Measurements from ENCODE around the gene SYP. TPM values are rescaled to one million over a fixed set of nuclear protein-coding genes. Genes with fewer than 3 reads are reported as not detected.

SYP gene
- total RNA-seq, 1 donor from 2014 or later: 3.5 TPM

DNA sequence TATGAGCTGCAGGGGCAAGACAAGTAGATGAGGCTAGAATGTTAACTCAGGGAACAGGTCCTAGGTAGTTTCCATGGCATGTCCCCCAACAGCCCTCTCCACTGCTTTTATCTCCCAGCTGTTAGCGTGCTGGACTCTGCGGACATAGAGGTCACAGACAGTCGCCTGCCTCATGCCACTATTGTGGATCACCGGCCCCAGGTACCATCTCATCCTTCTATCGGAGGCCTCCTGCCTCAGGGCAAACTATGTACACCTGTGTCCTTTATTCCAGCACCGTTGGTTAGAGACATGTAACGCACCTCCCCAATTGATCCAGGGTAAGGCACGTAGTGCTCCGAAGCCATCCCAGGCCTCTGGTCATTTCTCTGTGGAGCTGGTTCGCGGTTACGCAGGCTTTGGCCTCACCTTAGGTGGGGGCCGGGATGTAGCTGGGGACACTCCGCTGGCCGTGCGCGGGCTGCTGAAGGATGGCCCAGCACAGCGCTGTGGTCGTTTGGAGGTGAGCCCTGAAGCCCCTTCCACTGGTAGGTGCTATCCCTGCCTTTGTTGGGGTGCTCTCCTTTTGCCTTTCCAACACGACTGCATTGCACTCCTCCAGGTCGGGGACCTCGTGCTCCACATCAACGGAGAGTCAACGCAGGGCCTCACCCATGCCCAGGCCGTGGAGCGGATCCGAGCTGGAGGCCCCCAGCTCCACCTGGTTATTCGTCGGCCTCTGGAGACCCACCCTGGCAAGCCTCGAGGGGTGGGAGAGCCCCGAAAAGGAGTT is 35.2 kb downstream of the SYP start:
- Histone ChIP-seq H3K27me3 (no peaks in the 10 kb centered on the region), H3K36me3 (no peaks in the 10 kb centered on the region), H3K27ac (no peak overlapping the region), H3K4me1 (peaks cover 5% of the 10 kb centered on the region), H3K4me3 (no peak overlapping the region), H3K9me3 (no peaks in the 10 kb centered on the region)
- intact Hi-C loops (cut with DNase I): no loop called here
- TF ChIP-seq, protein P1, sequence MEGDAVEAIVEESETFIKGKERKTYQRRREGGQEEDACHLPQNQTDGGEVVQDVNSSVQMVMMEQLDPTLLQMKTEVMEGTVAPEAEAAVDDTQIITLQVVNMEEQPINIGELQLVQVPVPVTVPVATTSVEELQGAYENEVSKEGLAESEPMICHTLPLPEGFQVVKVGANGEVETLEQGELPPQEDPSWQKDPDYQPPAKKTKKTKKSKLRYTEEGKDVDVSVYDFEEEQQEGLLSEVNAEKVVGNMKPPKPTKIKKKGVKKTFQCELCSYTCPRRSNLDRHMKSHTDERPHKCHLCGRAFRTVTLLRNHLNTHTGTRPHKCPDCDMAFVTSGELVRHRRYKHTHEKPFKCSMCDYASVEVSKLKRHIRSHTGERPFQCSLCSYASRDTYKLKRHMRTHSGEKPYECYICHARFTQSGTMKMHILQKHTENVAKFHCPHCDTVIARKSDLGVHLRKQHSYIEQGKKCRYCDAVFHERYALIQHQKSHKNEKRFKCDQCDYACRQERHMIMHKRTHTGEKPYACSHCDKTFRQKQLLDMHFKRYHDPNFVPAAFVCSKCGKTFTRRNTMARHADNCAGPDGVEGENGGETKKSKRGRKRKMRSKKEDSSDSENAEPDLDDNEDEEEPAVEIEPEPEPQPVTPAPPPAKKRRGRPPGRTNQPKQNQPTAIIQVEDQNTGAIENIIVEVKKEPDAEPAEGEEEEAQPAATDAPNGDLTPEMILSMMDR (IDR thresholded peaks at IDR 0.05): no peak
- DNase-seq (no peak), ATAC-seq (no peak)

DNA sequence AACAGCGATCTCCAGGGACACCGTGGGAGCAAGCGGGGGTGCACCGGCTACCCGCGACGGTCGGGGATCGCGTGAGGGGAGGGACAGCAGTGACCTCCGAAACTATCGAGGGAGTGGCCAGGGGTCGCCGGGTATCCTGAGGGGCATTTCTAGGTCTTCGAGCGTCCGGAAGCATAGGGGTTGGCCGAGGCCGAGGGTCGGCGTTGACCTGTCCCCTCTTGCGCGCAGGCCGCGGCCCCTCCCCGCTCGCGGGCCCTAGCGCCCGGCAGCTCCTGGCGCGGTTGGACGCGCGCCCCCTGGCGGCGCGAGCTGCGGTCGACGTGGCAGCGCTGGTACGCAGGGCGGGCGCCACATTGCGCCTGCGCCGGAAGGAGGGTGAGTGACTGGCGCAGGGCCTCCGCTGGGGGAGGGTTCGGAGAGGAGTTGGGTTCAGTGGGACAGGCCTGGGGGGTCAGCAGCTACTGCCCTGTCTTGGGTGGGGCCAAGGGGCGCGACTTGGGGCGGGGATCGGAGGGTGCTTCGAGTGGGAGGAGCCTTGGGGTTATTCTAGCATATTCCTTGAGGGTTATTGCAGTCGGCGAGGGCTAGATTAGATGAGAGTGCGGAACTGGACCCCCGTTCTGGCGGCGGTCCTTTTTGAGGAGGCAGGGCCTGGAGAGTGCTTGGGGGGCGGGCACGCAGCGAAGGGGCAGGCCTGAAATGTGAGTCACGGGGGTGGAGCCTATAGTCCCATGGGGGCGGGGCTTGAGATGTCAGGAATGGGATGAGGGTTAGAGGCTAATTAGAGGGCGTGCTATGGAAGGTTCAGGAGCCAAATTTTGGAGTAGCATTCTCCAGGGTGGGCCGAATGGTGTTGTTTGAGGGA is 36.2 kb downstream of the SYP start:
- TF ChIP-seq, protein P1 (IDR thresholded peaks at IDR 0.05): peak; percentile 68
- H3K4me3 ChIP-seq: peak overlapping the region; percentile 49
- intact Hi-C loops (cut with DNase I): no loop called here

DNA sequence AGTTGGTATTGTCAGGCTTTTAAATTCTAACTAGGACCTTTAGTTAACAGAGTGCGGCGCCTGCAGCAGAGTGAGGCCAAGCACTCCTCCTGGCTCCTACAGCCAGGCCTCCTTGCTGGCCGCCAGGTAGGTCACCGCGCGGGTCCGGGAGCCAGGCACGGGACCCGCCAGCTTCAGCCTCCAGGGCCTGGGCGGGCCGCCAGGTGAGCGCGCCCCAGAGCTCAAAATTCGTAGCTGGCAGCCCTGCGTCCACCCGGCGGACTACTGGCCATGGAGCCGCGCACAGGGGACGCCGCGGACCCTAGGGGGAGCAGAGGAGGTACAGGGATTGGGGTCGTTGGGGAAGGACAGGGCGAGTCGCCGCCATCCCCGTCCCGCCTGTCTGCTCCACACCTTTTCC is 37.4 kb downstream of the SYP start, which contains the start of gene MAGIX:
TSS of gene MAGIX (plus strand) at position 139 of the 400 bp plus-strand sequence. CDS start at position 271, 132 bp downstream.
- ATAC-seq (no peak), DNase-seq (no peak)
- peak within 1 kb of the TSS; percentile 86 for H3K27ac ChIP-seq
- no peaks in the 10 kb centered on the region for H3K36me3 ChIP-seq
- peak within 1 kb of the TSS; percentile 49 for H3K4me3 ChIP-seq
- TF ChIP-seq, protein P1 (IDR thresholded peaks at IDR 0.05): no peak
- no peaks in the 10 kb centered on the region for H3K9me3 ChIP-seq
- intact Hi-C loops (cut with DNase I): no loop called here
- H3K4me1 ChIP-seq: no peaks in the 10 kb centered on the region
- H3K27me3 ChIP-seq: no peaks in the 10 kb centered on the region

More for the DNA sequence above, 36.2 kb downstream of the SYP start:
- Histone ChIP-seq H3K9me3 (no peaks in the 10 kb centered on the region), H3K27ac (peak overlapping the region; percentile 86), H3K36me3 (no peaks in the 10 kb centered on the region), H3K27me3 (no peaks in the 10 kb centered on the region), H3K4me1 (peaks cover 5% of the 10 kb centered on the region)
- peak; percentile 93 for DNase-seq
- ATAC-seq: peak; percentile 87

DNA sequence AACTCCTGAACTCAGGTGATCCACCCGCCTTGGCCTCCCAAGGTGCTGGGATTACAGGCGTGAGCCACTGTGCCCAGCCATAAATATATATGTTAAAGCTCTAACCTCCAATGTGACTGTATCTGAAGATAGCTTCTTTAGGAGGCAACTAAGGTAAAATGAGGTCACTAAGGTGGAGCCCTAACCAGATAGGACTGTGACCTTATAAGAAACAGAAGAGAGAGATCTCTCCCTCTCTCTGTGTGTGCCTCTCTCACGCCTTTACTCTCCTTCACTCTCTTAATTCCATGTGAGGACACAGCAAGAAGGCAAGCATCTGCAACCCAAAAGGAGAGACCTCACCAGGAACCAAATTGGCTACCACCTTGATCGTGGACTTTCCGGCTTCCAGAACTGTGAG is 38.4 kb downstream of the SYP start:
- no peaks in the 10 kb centered on the region for H3K4me1 ChIP-seq
- ATAC-seq (no peak), DNase-seq (no peak)
- H3K36me3 ChIP-seq: no peaks in the 10 kb centered on the region
- no peaks in the 10 kb centered on the region for H3K9me3 ChIP-seq
- H3K27me3 ChIP-seq: no peaks in the 10 kb centered on the region
- TF ChIP-seq, protein P1 (IDR thresholded peaks at IDR 0.05): no peak
- no peak overlapping the region for H3K27ac ChIP-seq
- no peak overlapping the region for H3K4me3 ChIP-seq
- intact Hi-C loops (cut with DNase I): no loop called here

DNA sequence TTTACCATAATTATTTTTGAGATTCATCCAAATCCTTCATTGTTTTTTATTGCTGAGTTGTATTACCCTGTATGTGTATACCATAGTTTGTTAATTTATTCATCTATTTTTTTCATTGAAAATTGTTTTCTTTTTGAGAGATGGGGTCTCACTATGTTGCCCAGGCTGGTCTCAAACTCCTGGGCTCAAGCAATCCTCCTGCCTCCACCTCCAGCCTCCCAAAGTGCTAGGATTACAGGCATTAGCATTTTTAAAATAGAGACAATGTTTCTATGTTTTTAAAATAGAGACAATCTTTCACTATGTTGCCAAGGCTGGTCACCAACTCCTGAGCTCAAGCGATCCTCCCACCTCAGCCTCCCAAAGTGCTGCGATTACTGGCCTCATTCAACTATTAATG is 39.1 kb downstream of the SYP start:
- Histone ChIP-seq H3K36me3 (no peaks in the 10 kb centered on the region), H3K9me3 (no peaks in the 10 kb centered on the region), H3K27ac (no peak overlapping the region), H3K27me3 (no peaks in the 10 kb centered on the region), H3K4me1 (no peaks in the 10 kb centered on the region), H3K4me3 (no peak overlapping the region)
- no peak for ATAC-seq
- TF ChIP-seq, protein P1 (IDR thresholded peaks at IDR 0.05): no peak
- DNase-seq: no peak
- intact Hi-C loops (cut with DNase I): no loop called here

All from upper lobe of right lung (tissue), 1 donor.